Endometrium (tissue), 2 donors: ENCODE results near the gene TMEM271.
"Not testable (repeated sequence)": the region's sequence is repeated elsewhere in the genome, so short reads cannot be mapped to it uniquely, and the experiment has no call there.

Source experiments
- FAIRE-seq: peaks from 2 replicates; lab custom pipeline; 2012; peaks lifted over from hg19 to GRCh38; lab: Jason Lieb, UNC
- donor health status: control.
- donor health status: control.

The TMEM271 gene

GRCh38 chr4:609400-610050 is 33.4 kb upstream of the TMEM271 start:
- no peak for FAIRE-seq

DNA sequence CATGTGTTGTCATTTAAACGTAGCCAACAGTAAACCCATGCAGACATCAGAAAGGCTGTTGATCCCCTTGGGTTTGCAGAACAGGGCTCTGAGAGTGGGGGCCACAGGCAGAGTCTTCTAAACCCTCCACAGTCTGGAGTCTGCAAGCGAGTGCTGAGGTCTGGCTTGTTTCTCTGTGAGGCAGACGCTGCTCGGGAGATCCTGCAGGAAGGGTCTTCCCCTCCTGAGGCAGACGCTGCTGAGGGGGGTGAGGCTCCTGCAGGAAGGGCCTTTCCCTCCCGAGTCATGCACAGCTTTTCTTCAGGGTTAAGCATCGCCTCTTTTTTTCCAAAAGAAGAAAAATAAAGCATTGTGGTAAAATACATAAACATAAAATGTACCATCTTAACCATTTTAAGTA is 32.1 kb upstream of the TMEM271 start:
- no peak for FAIRE-seq

GRCh38 chr4:605702-606425 is 29.8 kb upstream of the TMEM271 start:
- no peak for FAIRE-seq

DNA sequence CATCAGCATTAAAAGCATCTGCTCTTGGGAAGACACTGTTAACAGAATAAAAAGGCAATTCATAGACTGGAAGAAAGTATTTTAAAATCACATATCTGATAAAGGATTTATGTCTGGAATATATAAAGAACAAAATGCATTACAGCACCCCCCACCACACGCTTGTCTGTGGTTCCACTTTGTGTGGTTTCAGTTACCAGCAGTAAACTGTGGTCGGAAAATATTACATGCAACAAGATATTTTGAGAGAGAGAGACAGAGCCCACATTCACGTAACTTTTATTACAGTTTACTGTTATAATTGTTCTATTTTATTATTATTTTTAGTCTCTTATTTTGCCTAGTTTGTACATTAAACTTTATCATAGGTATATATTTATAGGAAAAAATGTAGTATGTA is 28.0 kb upstream of the TMEM271 start:
- FAIRE-seq, result no peak

GRCh38 chr4:602559-602942 is 26.5 kb upstream of the TMEM271 start:
- no peak for FAIRE-seq

DNA sequence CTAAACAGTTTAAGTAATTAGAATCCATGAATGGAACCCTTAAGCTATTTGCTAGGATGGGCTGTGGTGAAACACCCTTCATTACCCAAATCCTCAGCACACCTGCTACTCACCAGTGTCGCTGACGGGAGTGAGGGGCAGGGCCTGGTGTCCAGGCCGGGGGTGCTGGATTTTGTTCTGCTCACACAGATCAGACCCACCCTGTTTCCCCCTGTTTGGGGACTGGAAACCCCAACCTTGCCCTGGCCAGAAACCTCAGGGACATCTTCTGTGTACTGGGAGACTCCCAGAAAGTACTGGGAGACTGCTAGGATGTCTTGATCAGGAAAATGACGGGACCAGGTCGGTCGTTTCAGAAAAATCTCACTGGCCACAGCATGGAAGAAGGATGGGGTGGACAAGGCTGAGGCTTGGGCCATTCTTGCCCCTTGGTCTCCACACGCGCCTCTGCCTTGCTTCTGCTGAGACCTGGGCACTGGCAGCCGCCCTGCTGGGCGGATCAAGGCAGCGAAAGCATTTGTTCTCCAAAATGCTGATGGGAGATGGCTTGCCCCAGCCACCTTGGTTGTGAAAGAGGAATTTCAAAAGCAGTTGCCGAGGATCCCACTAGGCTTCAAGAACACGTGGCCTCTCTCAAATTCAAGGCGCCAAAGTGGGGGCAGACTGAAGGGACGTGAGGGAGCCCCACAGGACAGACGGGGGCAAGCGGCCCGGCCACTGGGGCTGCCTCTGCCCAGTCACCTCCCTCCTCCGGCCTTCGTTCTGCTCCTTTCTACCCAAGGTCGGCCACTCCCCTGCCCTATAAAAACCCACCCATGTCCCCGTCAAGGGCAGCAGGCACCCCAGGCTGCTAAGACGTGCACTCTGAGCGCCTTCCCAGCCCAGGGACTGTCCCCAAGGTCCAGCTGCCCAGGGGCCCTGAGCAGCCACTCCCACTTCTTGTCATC is 25.8 kb upstream of the TMEM271 start:
- no peak for FAIRE-seq

GRCh38 chr4:600850-601515 is 24.9 kb upstream of the TMEM271 start:
- FAIRE-seq, result no peak

DNA sequence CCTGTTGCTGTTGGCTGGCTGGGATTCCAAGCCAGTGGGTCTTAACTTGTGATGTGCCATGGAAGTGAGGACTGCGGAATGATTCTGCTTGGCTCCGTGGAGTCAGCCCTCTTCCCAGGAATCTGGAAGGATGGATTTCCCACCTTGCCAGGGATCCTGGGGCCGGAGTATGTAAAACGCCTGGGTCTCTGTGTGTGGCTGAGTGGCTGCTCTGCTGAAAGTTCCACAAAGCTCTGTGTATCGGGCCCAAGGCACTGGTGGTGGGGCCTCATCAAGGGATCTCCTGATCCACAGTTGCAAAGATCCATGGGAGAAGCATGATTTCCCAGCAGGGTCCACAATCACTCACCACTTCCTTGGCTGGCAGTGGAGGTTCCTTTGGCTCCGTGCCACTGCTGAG is 24.1 kb upstream of the TMEM271 start:
- no peak for FAIRE-seq

- no peak for FAIRE-seq
Measured at GRCh38 chr4:598925-599324, 22.8 kb upstream of the TMEM271 start.

DNA sequence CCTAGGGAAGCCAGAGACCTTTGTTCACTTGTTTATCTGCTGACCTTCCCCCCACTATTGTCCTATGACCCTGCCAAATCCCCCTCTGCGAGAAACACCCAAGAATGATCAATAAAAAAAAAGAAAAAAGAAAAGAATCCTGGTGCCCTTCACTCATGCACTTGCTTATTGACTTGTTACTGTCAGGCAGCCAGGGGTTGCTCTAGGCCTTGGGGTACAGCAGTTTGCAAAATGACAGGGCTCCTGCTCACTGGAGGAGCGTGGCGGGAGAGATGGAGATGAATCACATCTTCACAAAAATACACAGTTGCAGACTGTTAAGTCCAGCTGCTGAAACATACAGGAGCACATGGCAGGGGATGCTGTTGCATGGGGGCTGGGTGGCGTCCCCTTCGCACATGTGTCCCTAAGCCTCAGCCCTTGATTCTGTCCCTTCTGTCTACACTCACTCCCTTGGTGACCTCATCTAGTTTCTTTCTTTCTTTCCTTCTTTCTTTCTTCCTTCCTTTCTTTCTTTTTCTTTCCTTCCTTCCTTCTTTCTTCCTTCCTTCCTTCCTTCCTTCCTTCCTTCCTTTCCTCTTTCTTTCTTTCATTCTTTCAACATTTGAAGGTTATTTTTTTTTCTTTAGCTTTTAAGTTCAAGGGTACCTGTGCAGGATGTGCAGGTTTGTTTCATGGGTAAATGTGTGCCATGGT is 16.9 kb upstream of the TMEM271 start:
- no peak for FAIRE-seq

DNA sequence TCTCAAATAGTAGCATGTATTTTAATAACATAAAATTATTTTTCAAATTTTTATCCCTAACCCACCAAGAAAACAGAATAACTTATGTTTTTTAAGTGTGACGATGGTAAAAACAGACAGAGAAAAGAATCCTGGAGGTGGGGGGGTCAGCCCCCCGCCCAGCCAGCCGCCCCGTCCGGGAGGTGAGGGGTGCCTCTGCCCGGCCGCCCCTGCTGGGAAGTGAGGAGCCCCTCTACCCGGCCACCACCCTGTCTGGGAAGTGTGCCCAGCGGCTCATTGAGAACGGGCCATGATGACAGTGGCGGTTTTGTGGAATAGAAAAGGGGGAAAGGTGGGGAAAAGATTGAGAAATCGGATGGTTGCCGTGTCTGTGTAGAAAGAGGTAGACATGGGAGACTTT is 16.1 kb upstream of the TMEM271 start:
- not testable (repeated sequence) for FAIRE-seq

DNA sequence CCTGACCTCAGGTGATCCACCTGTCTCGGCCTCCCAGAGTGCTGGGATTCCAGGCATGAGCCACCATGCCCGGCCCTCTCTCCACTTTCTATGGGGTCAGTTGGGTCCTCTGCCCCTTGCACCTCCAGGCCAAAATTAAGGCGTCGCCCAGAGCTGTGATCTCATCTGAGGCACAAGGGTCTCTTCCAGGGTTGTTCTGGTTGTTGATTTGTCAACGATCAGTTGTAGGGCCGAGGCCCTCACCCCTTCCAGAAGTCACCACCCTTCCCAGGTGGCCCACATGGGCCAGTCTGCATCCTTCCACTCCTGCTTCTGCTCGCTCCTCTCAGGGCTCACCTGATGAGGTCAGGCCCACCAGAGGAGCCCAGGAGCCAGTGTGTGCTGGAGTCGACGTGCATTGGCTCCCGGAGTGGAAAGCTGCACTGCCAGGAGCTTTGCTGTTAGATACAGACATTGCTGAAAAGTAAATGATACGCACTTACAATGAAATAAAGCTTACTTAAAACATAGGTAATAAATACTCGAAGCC is 14.3 kb upstream of the TMEM271 start:
- FAIRE-seq, result no peak

GRCh38 chr4:589219-589963 is 13.3 kb upstream of the TMEM271 start:
- FAIRE-seq, result no peak

DNA sequence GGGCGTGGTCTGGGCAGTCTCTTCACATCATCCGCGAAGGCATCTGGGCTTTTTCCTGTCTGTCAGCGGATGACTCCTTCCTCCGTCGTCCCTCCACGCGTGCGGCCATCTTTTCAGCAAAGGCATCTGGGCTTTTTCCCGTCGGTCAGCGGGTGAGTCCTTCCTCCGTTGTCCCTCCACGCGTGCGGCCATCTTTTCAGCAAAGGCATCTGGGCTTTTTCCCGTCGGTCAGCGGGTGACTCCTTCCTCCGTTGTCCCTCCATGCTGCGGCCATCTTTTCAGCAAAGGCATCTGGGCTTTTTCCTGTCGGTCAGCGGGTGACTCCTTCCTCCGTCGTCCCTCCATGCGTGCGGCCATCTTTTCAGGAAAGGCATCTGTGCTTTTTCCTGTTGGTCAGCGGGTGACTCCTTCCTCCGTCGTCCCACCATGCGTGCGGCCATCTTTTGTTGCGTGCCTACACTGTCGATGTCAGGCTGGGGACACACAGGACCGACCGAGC is 12.3 kb upstream of the TMEM271 start:
- no peak for FAIRE-seq

GRCh38 chr4:587671-588350 is 11.7 kb upstream of the TMEM271 start:
- FAIRE-seq, result no peak

DNA sequence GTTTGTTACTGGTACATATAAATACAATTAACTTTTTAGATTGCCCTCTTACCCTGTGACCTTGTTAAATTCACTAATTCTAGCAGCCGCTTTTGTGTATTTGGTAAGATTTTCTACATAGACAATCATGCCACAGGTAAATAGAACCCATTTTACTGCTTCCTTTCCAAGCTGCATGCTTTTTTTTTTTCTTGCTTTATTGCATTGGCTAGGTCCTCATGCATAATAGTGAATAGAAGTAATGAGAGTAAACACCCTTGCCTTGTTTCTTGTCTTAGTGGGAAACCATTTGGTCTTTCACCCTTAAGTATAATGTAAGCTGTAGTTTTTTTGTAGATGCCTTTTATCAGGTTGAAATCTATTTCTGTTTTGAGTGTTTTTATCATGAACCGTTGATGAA is 7.7 kb upstream of the TMEM271 start:
- FAIRE-seq, result no peak

GRCh38 chr4:581753-582361 is 5.8 kb upstream of the TMEM271 start:
- no peak for FAIRE-seq

DNA sequence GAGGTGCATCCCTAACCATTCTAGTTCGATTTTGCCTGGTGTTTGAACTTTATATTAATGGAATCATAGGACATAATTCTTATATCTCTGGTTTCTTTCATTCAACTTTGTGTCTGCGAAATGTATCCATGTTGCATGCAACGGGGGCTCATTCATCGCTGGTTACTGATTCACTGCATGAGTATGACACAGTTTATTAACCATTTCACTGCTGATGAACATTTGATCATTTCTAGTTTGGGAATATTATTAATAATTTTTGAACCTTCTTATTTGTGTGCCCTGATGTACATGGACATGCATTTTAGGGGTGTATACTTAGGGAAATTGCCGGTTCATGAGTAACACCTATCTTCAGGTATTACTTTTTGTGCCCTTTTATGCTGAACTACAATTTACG is 5.1 kb upstream of the TMEM271 start:
- FAIRE-seq, result no peak

DNA sequence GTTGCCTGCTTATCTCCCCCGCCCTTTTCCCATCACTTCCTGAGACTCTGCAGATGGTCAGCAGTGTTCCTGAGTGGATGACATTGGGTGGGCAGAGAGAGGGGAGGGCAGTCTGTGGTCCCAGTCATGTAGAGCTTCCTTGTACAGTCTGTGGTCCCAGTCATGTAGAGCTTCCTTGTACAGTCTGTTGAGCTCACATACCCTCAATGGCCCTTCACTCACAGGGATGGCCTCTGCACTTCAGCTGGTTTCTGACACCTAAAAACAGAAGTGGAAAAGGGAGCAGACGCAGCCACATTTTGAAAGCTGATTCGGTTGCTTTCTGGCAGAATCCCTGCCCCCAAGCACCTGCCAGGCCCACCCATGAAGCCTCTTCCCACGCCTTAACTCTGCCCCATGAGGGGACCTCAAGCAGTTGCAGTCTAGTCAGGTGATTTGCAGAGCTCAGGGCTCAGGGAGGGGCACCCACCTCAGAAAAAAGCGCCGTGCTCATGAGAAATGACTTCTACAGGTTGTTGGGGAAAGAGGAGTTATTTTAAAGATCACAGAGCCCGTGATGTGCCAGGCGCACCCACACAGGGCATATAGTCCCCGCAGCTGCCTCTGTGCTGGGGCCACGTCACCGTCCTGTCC is 3.6 kb upstream of the TMEM271 start:
- FAIRE-seq, result no peak
